Measurements from ENCODE around the gene EZR.
"Not testable (repeated sequence)": the region's sequence is repeated elsewhere in the genome, so short reads cannot be mapped to it uniquely, and the experiment has no call there.

EZR gene

DNA sequence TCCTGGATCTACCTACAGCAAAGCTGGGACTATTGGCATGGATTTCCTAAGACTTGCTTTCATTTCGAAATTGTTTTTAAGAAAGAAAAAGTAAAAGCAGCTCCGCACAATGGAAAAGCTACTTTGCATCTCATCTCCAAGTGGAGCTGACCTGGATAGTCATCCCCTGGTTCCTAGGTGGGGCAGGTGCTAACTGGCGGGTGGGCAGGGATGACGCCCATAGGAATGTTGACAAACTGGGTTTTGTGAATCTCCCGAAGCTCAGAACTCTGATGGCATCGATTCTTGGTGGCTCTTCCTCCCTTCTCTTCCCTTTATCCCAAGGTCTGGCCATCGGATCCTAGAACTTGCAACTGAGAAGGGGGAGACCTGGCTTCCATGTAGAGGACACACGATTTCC, 12.4 kb upstream of the EZR start:
- H3K4me3 ChIP-seq (ENCODE audit: low read length), result no peak overlapping the region
- WGBS (ENCODE audit: insufficient coverage, insufficient read length), result no CpG with 5 or more reads among the region's 8 CpGs

DNA sequence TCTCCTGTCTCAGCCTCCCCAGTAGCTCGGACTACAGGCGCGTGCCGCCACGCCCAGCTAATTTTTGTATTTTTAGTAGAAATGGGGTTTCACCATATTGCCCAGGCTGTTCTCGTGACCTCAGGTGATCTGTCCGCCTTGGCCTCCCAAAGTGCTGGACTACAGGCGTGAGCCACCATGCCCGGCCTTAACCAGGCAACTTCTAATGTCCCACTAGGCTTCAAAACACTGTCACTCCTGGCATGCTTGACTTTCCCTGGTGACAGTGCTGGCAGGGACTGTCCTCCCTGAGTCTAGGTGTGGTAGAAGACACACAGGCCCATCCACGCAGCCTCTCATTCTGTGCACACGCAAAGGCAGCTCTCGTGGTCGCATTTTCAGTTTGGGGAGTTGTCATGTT, 11.6 kb upstream of the EZR start:
- no peaks in the 10 kb centered on the region for H3K9me3 ChIP-seq (ENCODE audit: control insufficient read depth, insufficient read depth, low read length)
- H3K4me3 ChIP-seq (ENCODE audit: low read length), result no peak overlapping the region
- no peaks in the 10 kb centered on the region for H3K36me3 ChIP-seq (ENCODE audit: control insufficient read depth, insufficient read depth, low read length)
- no peaks in the 10 kb centered on the region for H3K27me3 ChIP-seq (ENCODE audit: control insufficient read depth, insufficient read depth, low read length)
- no peak overlapping the region for H3K27ac ChIP-seq (ENCODE audit: low read length)
- DNase-seq (ENCODE audit: low read depth, low spot score), result no peak
- H3K4me1 ChIP-seq (ENCODE audit: control insufficient read depth, insufficient read depth, low read length), result no peaks in the 10 kb centered on the region; the same call in none of the 2 replicates
- no CpG with 5 or more reads among the region's 13 CpGs for WGBS (ENCODE audit: insufficient coverage, insufficient read length)

More for the DNA sequence above, 12.4 kb upstream of the EZR start:
- H3K27me3 ChIP-seq (ENCODE audit: control insufficient read depth, insufficient read depth, low read length), result no peaks in the 10 kb centered on the region
- DNase-seq (ENCODE audit: low read depth, low spot score), result no peak
- no peaks in the 10 kb centered on the region for H3K36me3 ChIP-seq (ENCODE audit: control insufficient read depth, insufficient read depth, low read length)
- no peaks in the 10 kb centered on the region for H3K9me3 ChIP-seq (ENCODE audit: control insufficient read depth, insufficient read depth, low read length)
- H3K4me1 ChIP-seq (ENCODE audit: control insufficient read depth, insufficient read depth, low read length), result no peaks in the 10 kb centered on the region; the same call in none of the 2 replicates
- H3K27ac ChIP-seq (ENCODE audit: low read length), result no peak overlapping the region

DNA sequence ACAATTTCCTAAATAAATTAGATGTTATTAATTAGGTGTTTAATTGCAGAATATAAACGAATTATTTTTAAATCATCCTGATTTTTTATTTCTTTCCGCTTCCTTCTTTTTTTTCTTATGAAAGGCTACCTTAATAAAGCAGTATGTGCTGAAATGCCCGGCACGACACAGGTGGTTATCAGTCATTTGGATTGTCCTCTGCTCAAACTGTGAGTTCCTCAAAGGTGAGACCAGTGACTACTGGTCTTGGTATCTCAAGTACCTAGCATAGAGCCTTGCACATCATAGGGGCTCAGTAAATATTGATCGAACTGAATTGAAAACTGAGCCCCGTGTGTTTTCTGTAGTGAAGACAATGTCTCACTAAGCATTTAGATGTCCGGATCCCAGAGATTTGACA, 9.6 kb upstream of the EZR start:
- no peaks in the 10 kb centered on the region for H3K27me3 ChIP-seq (ENCODE audit: control insufficient read depth, insufficient read depth, low read length)
- no peak overlapping the region for H3K4me3 ChIP-seq (ENCODE audit: low read length)
- no peaks in the 10 kb centered on the region for H3K9me3 ChIP-seq (ENCODE audit: control insufficient read depth, insufficient read depth, low read length)
- no peak for DNase-seq (ENCODE audit: low read depth, low spot score)
- no peaks in the 10 kb centered on the region; the same call in 1 of the 2 replicates for H3K4me1 ChIP-seq (ENCODE audit: control insufficient read depth, insufficient read depth, low read length)
- no peak overlapping the region for H3K27ac ChIP-seq (ENCODE audit: low read length)
- no CpG with 5 or more reads among the region's 7 CpGs for WGBS (ENCODE audit: insufficient coverage, insufficient read length)
- no peaks in the 10 kb centered on the region for H3K36me3 ChIP-seq (ENCODE audit: control insufficient read depth, insufficient read depth, low read length)

DNA sequence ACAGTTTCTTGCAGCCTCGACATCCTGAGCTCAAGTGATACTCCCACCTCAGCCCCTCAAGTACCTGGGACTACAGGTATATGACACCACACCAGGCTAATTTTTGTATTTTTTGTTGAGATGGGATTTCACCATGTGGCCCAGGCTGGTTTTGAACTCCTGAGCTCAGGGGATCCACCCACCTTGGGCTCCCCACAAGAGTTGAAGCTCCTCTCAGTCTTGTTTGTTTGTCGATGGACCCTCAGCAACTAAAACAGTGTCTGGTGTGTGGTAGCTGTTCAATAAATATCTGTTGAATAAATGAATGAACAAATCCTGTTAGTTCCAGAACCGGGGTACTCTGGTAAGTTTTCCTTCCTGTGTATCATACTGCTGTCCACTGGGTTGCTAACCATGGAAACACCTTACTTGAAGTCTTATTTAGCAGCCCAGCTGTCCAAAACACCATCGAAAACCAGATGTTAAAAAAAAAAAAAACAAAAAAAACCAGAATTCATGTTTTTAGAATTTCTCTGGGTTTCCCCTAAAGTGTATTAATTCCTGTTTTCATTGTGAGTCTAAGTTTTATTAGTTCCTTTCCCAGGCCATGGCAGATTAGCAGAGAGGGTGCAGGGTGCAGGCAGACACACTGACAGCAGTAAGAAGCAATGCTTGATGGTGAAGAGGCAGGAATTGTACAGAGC, 7.8 kb upstream of the EZR start:
- Histone ChIP-seq H3K9me3 (ENCODE audit: control insufficient read depth, insufficient read depth, low read length) (no peaks in the 10 kb centered on the region), H3K27me3 (ENCODE audit: control insufficient read depth, insufficient read depth, low read length) (no peaks in the 10 kb centered on the region), H3K4me1 (ENCODE audit: control insufficient read depth, insufficient read depth, low read length) (peaks cover 2% of the 10 kb centered on the region), H3K27ac (ENCODE audit: low read length) (no peak overlapping the region), H3K36me3 (ENCODE audit: control insufficient read depth, insufficient read depth, low read length) (no peaks in the 10 kb centered on the region), H3K4me3 (ENCODE audit: low read length) (no peak overlapping the region)
- no CpG with 5 or more reads among the region's 4 CpGs for WGBS (ENCODE audit: insufficient coverage, insufficient read length)
- no peak for DNase-seq (ENCODE audit: low read depth, low spot score)

DNA sequence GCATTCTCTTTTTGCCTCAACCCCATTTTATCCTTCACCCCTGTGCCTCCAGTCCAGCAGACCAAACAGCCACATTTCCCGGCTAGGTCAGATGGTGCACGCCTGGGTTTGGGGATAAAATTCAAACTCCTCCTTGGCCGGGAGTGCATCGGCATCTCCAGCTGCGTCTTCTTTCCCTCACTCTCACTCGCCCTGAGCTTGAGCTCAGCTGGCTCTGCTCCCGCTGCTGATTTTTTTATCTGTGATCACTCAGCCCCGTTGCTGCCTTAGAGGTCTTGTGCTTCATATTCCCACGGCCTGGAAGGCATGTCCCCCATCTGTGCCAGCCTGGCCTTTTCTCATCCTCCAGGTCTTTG, 6.8 kb upstream of the EZR start:
- H3K9me3 ChIP-seq (ENCODE audit: control insufficient read depth, insufficient read depth, low read length), result no peaks in the 10 kb centered on the region
- DNase-seq (ENCODE audit: low read depth, low spot score), result no peak
- no CpG with 5 or more reads among the region's 9 CpGs for WGBS (ENCODE audit: insufficient coverage, insufficient read length)

DNA sequence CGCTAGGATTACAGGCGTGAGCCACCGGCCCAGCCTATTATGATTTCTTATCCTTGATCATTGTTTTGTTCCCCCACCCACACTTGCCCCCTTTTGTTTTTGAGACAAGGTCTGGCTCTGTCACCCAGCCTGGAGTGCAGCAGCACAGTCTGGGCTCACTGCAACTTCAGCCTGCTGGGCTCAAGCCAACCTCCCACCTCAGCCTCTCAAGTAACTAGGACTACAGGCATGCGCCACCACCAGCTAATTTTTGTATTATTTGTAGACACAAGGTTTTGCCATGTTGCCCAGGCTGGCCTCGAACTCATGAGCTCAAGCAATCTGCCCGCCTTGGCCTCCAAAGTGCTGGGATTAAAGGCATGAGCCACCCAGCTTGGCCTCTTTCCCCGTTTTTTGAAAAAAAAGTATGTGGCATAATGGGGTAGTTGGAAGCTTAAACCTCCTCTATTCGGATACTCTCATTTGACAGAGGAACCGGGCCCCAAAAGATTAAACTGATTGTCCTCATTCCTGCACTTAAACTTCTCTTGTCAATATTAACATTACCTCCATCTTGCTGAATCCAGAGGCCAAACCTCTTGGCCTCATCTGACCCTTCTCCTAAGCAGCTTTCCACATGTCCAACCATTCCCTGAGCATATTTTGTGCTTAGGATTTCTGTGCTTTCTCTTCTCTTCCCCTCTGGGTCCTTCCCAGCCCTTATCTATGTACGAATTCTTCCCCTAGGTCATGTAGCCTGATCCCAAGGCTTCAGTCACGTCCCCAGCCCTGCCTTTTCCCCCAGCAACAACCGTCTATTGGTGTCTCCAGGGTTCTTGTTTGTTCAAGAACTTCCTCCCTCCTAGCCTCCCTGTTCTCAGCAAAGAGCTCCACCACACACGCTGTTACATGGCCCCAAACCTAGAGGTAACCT, 6.1 kb upstream of the EZR start:
- H3K27me3 ChIP-seq (ENCODE audit: control insufficient read depth, insufficient read depth, low read length), result no peaks in the 10 kb centered on the region; the same call in 1 of the 2 replicates
- H3K36me3 ChIP-seq (ENCODE audit: control insufficient read depth, insufficient read depth, low read length), result no peaks in the 10 kb centered on the region
- DNase-seq (ENCODE audit: low read depth, low spot score), result no peak
- H3K27ac ChIP-seq (ENCODE audit: low read length), result no peak overlapping the region
- no CpG with 5 or more reads among the region's 13 CpGs for WGBS (ENCODE audit: insufficient coverage, insufficient read length)
- H3K9me3 ChIP-seq (ENCODE audit: control insufficient read depth, insufficient read depth, low read length), result no peaks in the 10 kb centered on the region
- H3K4me3 ChIP-seq (ENCODE audit: low read length), result no peak overlapping the region
- H3K4me1 ChIP-seq (ENCODE audit: control insufficient read depth, insufficient read depth, low read length), result peaks cover 2% of the 10 kb centered on the region

More for the DNA sequence above, 6.8 kb upstream of the EZR start:
- Histone ChIP-seq H3K27ac (ENCODE audit: low read length) (no peak overlapping the region), H3K4me3 (ENCODE audit: low read length) (no peak overlapping the region), H3K4me1 (ENCODE audit: control insufficient read depth, insufficient read depth, low read length) (peaks cover 2% of the 10 kb centered on the region), H3K27me3 (ENCODE audit: control insufficient read depth, insufficient read depth, low read length) (no peaks in the 10 kb centered on the region), H3K36me3 (ENCODE audit: control insufficient read depth, insufficient read depth, low read length) (no peaks in the 10 kb centered on the region)

DNA sequence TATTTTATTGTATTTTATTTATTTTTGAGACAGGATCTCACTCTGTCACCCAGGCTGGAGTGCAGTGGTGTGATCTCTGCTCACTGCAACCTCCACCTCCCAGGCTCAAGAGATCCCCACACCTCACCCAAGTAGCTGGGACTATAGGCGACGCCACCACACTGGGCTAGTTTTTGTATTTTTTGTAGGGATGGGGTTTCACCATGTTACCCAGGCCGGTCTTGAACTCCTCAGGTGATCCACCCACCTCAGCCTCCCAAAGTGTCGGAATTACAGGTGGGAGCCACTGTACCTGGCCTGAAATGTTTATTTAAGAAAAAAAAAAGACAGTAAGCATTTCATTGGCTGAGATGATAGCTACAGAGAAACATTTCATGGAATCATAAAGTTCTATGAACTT, 4.4 kb upstream of the EZR start:
- not testable (repeated sequence) for H3K4me3 ChIP-seq (ENCODE audit: low read length); H3K27me3 ChIP-seq (ENCODE audit: control insufficient read depth, insufficient read depth, low read length); H3K4me1 ChIP-seq (ENCODE audit: control insufficient read depth, insufficient read depth, low read length); DNase-seq (ENCODE audit: low read depth, low spot score); H3K27ac ChIP-seq (ENCODE audit: low read length); H3K36me3 ChIP-seq (ENCODE audit: control insufficient read depth, insufficient read depth, low read length); H3K9me3 ChIP-seq (ENCODE audit: control insufficient read depth, insufficient read depth, low read length)
- WGBS (ENCODE audit: insufficient coverage, insufficient read length), result no CpG with 5 or more reads among the region's 4 CpGs

DNA sequence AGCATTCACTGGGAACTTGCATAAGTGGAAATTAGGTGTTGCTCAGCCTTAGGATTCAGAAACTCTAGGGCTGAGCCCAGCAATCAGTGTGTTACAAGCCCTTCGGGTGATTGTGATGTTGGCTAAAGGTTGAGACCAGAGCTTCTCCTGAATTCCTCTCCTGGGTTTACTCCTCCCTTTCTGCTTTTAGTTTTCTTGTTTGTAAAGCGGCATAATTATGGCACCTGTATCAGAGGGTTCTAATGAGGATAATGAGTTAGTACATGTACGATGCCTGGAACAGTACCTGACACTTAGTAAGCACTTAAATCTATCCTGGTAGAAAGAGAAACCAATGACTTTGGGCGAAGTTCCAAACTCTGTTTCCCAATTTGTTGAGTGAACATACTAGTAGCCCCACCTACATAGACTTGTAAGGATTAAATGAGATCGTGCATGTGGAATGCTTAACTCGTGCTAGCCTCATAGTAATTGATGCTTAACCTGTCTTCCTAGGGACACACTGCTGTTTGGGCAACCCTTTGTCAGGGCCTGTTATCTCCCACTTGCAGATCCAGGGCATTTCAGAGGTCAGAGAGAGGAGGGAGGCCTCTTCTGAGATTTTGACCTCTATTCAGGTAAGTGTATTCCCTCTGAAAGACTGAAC, 932 bp upstream of the EZR start:
- no peaks in the 10 kb centered on the region; the same call in 1 of the 2 replicates for H3K36me3 ChIP-seq (ENCODE audit: control insufficient read depth, insufficient read depth, low read length)
- no CpG with 5 or more reads among the region's 6 CpGs for WGBS (ENCODE audit: insufficient coverage, insufficient read length)
- DNase-seq (ENCODE audit: low read depth, low spot score), result no peak
- no peaks in the 10 kb centered on the region; the same call in 1 of the 2 replicates for H3K27me3 ChIP-seq (ENCODE audit: control insufficient read depth, insufficient read depth, low read length)
- no peaks in the 10 kb centered on the region for H3K9me3 ChIP-seq (ENCODE audit: control insufficient read depth, insufficient read depth, low read length)
- no peak overlapping the region for H3K27ac ChIP-seq (ENCODE audit: low read length)
- H3K4me1 ChIP-seq (ENCODE audit: control insufficient read depth, insufficient read depth, low read length), result peaks cover 2% of the 10 kb centered on the region
- H3K4me3 ChIP-seq (ENCODE audit: low read length), result no peak overlapping the region

DNA sequence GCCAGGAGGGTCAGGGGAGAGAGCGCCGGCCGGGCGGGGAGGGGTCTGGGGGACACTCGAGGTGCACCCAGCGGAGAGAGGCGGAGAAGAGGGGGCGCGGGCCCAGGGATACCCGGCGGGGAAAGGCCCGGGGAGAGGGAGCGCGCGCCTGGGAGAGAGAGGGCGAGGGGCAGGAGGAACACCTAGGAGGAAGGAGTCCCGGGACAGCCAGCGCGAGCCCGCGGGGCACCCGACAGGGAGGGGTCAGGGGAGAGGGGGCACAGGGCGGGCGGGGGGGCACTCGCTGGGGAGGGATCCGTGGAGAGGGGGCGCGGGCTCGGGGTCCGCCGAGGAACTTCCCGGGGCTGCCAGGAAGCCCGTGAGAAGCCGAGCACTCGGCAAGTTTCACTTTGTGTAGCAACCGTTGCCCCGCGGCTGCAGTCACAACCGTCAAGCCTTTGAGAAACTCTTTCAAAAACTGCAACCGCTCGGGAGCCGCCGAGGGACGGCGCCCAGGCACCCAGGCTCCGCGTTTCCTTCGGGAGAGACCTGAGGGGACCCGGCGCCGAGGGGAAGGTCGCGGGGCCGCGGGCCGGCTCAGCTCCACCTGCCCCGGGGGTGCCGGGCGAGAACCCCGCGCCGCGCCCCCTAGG, 471 bp downstream of the EZR start:
- DNase-seq (ENCODE audit: low read depth, low spot score), result no peak
- Histone ChIP-seq H3K27ac (ENCODE audit: low read length) (no peak overlapping the region), H3K27me3 (ENCODE audit: control insufficient read depth, insufficient read depth, low read length) (no peaks in the 10 kb centered on the region; the same call in 1 of the 2 replicates), H3K4me3 (ENCODE audit: low read length) (peak overlapping the region; percentile 82), H3K4me1 (ENCODE audit: control insufficient read depth, insufficient read depth, low read length) (peaks cover 2% of the 10 kb centered on the region; the same call in 1 of the 2 replicates), H3K36me3 (ENCODE audit: control insufficient read depth, insufficient read depth, low read length) (peaks cover 4% of the 10 kb centered on the region; the same call in 1 of the 2 replicates), H3K9me3 (ENCODE audit: control insufficient read depth, insufficient read depth, low read length) (no peaks in the 10 kb centered on the region)
- WGBS (ENCODE audit: insufficient coverage, insufficient read length), result no CpG with 5 or more reads among the region's 63 CpGs
